ENCODE results near the gene SERPING1. TPM values are rescaled to one million over a fixed set of nuclear protein-coding genes. Genes with fewer than 3 reads are reported as not detected.

The SERPING1 gene
- total and polyA plus RNA-seq, 2 donors from 2014 or later: 361 to 785 TPM

DNA sequence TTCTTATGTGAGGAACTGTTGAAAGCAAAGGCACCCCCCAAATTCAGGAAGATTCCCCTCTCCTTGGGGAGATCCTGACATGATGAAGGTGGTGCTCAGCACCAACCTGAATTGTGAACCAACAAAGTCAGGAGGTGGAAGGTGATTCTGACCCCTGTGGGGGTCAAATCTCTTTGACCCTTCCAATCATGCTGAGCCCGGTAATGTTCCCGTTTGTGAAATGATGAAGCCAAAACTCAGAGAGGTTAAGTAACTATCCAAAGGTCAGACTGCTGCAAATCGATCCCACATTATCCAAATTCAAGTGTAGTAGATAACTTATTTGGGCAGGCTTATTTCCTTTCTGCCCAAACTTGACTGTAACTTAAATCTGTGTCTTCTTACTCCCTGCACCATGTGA, 19.1 kb downstream of the SERPING1 start:
- Histone ChIP-seq H3K9me3 (ENCODE audit: control insufficient read depth in 2 of 3, insufficient read depth in 1 of 3, low read length in 3 of 3) (peaks cover 0 to 7% (median 0%) of the 10 kb centered on the region in 3 donors), H3K4me1 (ENCODE audit: control insufficient read depth in 2 of 3, insufficient read depth in 2 of 3, low read depth in 1 of 3, low read length in 3 of 3) (no peaks in the 10 kb centered on the region), H3K36me3 (ENCODE audit: control insufficient read depth in 2 of 3, insufficient read depth in 3 of 3, low read length in 3 of 3) (peaks cover 2 to 9% (median 3%) of the 10 kb centered on the region in 3 donors), H3K27me3 (ENCODE audit: control insufficient read depth, insufficient read depth, low read length) (no peaks in the 10 kb centered on the region), H3K9ac (ENCODE audit: low read length in 3 of 3) (no peak overlapping the region), H3K4me3 (ENCODE audit: low read length in 3 of 3) (no peak overlapping the region), H3K27ac (ENCODE audit: low read depth in 2 of 2, low read length in 2 of 2) (no peak overlapping the region)
- FAIRE-seq (no peak), DNase-seq (no peak)
- TF ChIP-seq, protein P1, sequence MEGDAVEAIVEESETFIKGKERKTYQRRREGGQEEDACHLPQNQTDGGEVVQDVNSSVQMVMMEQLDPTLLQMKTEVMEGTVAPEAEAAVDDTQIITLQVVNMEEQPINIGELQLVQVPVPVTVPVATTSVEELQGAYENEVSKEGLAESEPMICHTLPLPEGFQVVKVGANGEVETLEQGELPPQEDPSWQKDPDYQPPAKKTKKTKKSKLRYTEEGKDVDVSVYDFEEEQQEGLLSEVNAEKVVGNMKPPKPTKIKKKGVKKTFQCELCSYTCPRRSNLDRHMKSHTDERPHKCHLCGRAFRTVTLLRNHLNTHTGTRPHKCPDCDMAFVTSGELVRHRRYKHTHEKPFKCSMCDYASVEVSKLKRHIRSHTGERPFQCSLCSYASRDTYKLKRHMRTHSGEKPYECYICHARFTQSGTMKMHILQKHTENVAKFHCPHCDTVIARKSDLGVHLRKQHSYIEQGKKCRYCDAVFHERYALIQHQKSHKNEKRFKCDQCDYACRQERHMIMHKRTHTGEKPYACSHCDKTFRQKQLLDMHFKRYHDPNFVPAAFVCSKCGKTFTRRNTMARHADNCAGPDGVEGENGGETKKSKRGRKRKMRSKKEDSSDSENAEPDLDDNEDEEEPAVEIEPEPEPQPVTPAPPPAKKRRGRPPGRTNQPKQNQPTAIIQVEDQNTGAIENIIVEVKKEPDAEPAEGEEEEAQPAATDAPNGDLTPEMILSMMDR (IDR thresholded peaks at IDR 0.05; ENCODE audit: borderline replicate concordance, extremely low read depth, insufficient read depth): no peak
- intact Hi-C loops (cut with DNase I): no loop called here

GRCh38 chr11:57618438-57618837, 21.0 kb downstream of the SERPING1 start:
- Histone ChIP-seq H3K9ac (ENCODE audit: low read length in 3 of 3) (no peak overlapping the region), H3K36me3 (ENCODE audit: control insufficient read depth in 2 of 3, insufficient read depth in 3 of 3, low read length in 3 of 3) (peaks cover 0 to 3% (median 1%) of the 10 kb centered on the region in 3 donors), H3K27me3 (ENCODE audit: control insufficient read depth, insufficient read depth, low read length) (no peaks in the 10 kb centered on the region), H3K4me1 (ENCODE audit: control insufficient read depth in 2 of 3, insufficient read depth in 2 of 3, low read depth in 1 of 3, low read length in 3 of 3) (no peaks in the 10 kb centered on the region), H3K27ac (ENCODE audit: low read depth in 2 of 2, low read length in 2 of 2) (no peak overlapping the region), H3K9me3 (ENCODE audit: control insufficient read depth in 2 of 3, insufficient read depth in 1 of 3, low read length in 3 of 3) (peaks cover 0 to 7% (median 0%) of the 10 kb centered on the region in 3 donors), H3K4me3 (ENCODE audit: low read length in 3 of 3) (no peak overlapping the region)
- intact Hi-C loops (cut with DNase I): no loop called here
- TF ChIP-seq, protein P1 (IDR thresholded peaks at IDR 0.05; ENCODE audit: borderline replicate concordance, extremely low read depth, insufficient read depth): no peak
- DNase-seq (no peak), FAIRE-seq (no peak)

GRCh38 chr11:57619331-57619730, 21.8 kb downstream of the SERPING1 start:
- TF ChIP-seq, protein P1 (IDR thresholded peaks at IDR 0.05; ENCODE audit: borderline replicate concordance, extremely low read depth, insufficient read depth): no peak
- FAIRE-seq (no peak), DNase-seq (no peak)
- Histone ChIP-seq H3K4me3 (ENCODE audit: low read length in 3 of 3) (no peak overlapping the region), H3K36me3 (ENCODE audit: control insufficient read depth in 2 of 3, insufficient read depth in 3 of 3, low read length in 3 of 3) (no peaks in the 10 kb centered on the region), H3K4me1 (ENCODE audit: control insufficient read depth in 2 of 3, insufficient read depth in 2 of 3, low read depth in 1 of 3, low read length in 3 of 3) (no peaks in the 10 kb centered on the region), H3K9ac (ENCODE audit: low read length in 3 of 3) (no peak overlapping the region), H3K9me3 (ENCODE audit: control insufficient read depth in 2 of 3, insufficient read depth in 1 of 3, low read length in 3 of 3) (peaks cover 0 to 7% (median 0%) of the 10 kb centered on the region in 3 donors), H3K27ac (ENCODE audit: low read depth in 2 of 2, low read length in 2 of 2) (no peak overlapping the region), H3K27me3 (ENCODE audit: control insufficient read depth, insufficient read depth, low read length) (no peaks in the 10 kb centered on the region)
- intact Hi-C loops (cut with DNase I): no loop called here

DNA sequence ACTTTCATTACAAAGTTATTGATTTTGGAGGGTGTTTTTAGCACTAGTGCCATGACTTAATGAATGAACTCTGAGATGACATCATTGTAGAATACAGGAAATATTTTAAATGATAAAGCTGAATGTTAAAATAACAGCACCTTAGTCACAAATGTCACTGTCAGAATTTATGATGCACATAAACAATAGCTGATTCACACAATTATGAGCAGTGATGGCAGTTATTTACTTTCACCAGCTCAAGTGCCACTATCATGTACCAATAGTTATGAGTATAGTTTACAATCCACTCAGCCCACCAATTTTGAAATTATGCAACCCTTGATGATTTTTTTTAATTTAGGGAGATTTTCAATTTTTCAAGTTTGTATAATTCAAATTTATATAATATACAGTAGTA, 23.0 kb downstream of the SERPING1 start:
- H3K27ac ChIP-seq (ENCODE audit: low read depth in 2 of 2, low read length in 2 of 2): no peak overlapping the region
- no peak for FAIRE-seq
- H3K9ac ChIP-seq (ENCODE audit: low read length in 3 of 3): no peak overlapping the region
- intact Hi-C loops (cut with DNase I): no loop called here
- no peaks in the 10 kb centered on the region for H3K27me3 ChIP-seq (ENCODE audit: control insufficient read depth, insufficient read depth, low read length)
- no peaks in the 10 kb centered on the region for H3K4me1 ChIP-seq (ENCODE audit: control insufficient read depth in 2 of 3, insufficient read depth in 2 of 3, low read depth in 1 of 3, low read length in 3 of 3)
- TF ChIP-seq, protein P1 (IDR thresholded peaks at IDR 0.05; ENCODE audit: borderline replicate concordance, extremely low read depth, insufficient read depth): no peak
- H3K4me3 ChIP-seq (ENCODE audit: low read length in 3 of 3): no peak overlapping the region
- no peak for DNase-seq
- no peaks in the 10 kb centered on the region for H3K36me3 ChIP-seq (ENCODE audit: control insufficient read depth in 2 of 3, insufficient read depth in 3 of 3, low read length in 3 of 3)
- peaks cover 0 to 7% (median 0%) of the 10 kb centered on the region in 3 donors for H3K9me3 ChIP-seq (ENCODE audit: control insufficient read depth in 2 of 3, insufficient read depth in 1 of 3, low read length in 3 of 3)
